K562 (cell line): Measurements from ENCODE around the gene NAA15.

Source experiments
- ATF6 ChIP-seq: sonication (generic); formaldehyde crosslinking; IDR thresholded peaks from 2 replicates; pipeline ENCODE4 v1.4.0; 2020; ENCODE audit warnings: mild to moderate bottlenecking, missing genetic modification reagents
- CAMTA2 ChIP-seq: fragments of 250-450 bp; sonication (Bioruptor Pico); conservative IDR thresholded peaks from 2 replicates; pipeline ENCODE4 v1.5.1; 2022
- FOXK1 ChIP-seq: sonication (generic); formaldehyde crosslinking; IDR thresholded peaks from 2 replicates; pipeline ENCODE4 v1.8.0; 2022; ENCODE audit warnings: missing genetic modification reagents, mild to moderate bottlenecking, borderline replicate concordance
- GMEB1 ChIP-seq: fragments of 250-450 bp; sonication (Bioruptor Pico); IDR thresholded peaks from 2 replicates; pipeline ENCODE4 v1.4.0; 2020; ENCODE audit warnings: mild to moderate bottlenecking
- HBP1 ChIP-seq: fragments of 450-650 bp; formaldehyde crosslinking; IDR thresholded peaks from 2 replicates; pipeline ENCODE4 v1.4.0; 2022; ENCODE audit warnings: missing genetic modification characterization
- NFRKB ChIP-seq: fragments of 450-650 bp; IDR thresholded peaks from 2 replicates; pipeline ENCODE4 v1.6.1; 2016; ENCODE audit warnings: low read depth
- TBL1XR1 ChIP-seq, 2 experiments: IDR thresholded peaks; 2 replicates each; pipeline ENCODE4 v1.6.1; 2012; ENCODE audit warnings: improper control_type of control experiment in 2 of 2, low read length in 2 of 2, mild to moderate bottlenecking in 1 of 2

DNA sequence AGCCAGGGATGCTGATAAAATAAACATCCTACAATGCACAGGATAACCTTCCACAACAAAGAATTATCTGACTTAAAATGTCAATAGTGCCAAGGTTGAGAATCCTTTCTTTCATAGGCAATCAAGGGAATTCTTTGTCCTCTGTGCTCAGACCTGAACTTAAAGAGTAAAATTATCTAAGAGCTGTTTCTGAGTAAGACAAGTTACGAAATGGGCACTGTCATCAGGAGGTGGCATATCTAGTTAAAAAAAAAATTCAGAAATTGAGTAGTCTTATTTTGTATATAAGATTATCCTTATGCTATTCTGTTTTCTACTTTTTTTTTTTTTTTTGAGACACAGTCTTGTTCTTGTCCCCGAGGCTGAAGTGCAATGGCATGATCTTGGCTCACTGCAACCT lies 149.3 kb downstream of the NAA15 start:
- no peak for TF ChIP-seq HBP1
- no peak for TF ChIP-seq CAMTA2 (CRISPR knock-in tag)
- no peak for TF ChIP-seq ATF6
- no peak for TF ChIP-seq TBL1XR1 (IDR thresholded peaks at IDR 0.05; ENCODE audit: low read length in 2 of 2)
- TF ChIP-seq GMEB1 (CRISPR knock-in tag): no peak
- TF ChIP-seq NFRKB: no peak
- no peak for TF ChIP-seq FOXK1
